Activated naive CD4-positive, alpha-beta T cell treated with anti-CD3 and anti-CD28 coated beads, Interleukin-2, amount 50 U/mL, for 72 hours (primary cell): ENCODE data around the gene ARHGAP6. TPM values are rescaled to one million over a fixed set of nuclear protein-coding genes. Genes with fewer than 3 reads are reported as not detected.
A peak's percentile ranks its signal among the peaks of the same experiment; 100 is the strongest.
"Not testable (repeated sequence)": the region's sequence is repeated elsewhere in the genome, so short reads cannot be mapped to it uniquely, and the experiment has no call there.

Experiments
- ATAC-seq, 2 donors: fragments of 150-1000 bp; cut with Tn5 transposase; 2 replicates each; pipeline ENCODE4 v1.10.0; 2021; ENCODE audit warnings: mild to moderate bottlenecking in 2 of 2, moderate library complexity in 2 of 2
- DNase-seq, 2 donors: peaks; one replicate each; pipeline ENCODE4 v3.0.0; 2021 to 2022; ENCODE audit warnings: low spot score in 2 of 2
- H3K27ac Mint-ChIP-seq, 2 donors: one replicate each; pipeline ENCODE4 v1.8.0; 2022; ENCODE audit warnings: mild to moderate bottlenecking in 2 of 2, mixed read lengths in 2 of 2
- H3K36me3 Mint-ChIP-seq, 2 donors: one replicate each; pipeline ENCODE4 v1.8.0; 2022; ENCODE audit warnings: mixed read lengths in 2 of 2
- H3K9me3 Mint-ChIP-seq, 2 donors: one replicate each; pipeline ENCODE4 v1.8.0; 2022; ENCODE audit warnings: mixed read lengths in 2 of 2
- total RNA-seq, 2 donors: library from RNA; stranded (reverse); gene quantifications; one replicate each; pipeline ENCODE4 v1.2.3, GENCODE V29; 2022

Gene ARHGAP6
- total RNA-seq, 2 donors from 2014 or later = not detected

- ATAC-seq = no peak
- H3K27ac Mint-ChIP-seq = no peak overlapping the region
- no peaks in the 10 kb centered on the region for H3K9me3 Mint-ChIP-seq
These were observed 282.8 kb downstream of the ARHGAP6 start for GRCh38 chrX:11382930-11383329.

GRCh38 chrX:11381464-11381863 lies 284.3 kb downstream of the ARHGAP6 start:
- ATAC-seq = no peak
- H3K36me3 Mint-ChIP-seq = no peaks in the 10 kb centered on the region
- H3K27ac Mint-ChIP-seq = no peak overlapping the region
- DNase-seq = peak in 1 of 2 donors; percentile 1
- no peaks in the 10 kb centered on the region for H3K9me3 Mint-ChIP-seq

More at GRCh38 chrX:11382930-11383329, 282.8 kb downstream of the ARHGAP6 start:
- H3K36me3 Mint-ChIP-seq = no peaks in the 10 kb centered on the region
- DNase-seq = no peak

- Mint-ChIP-seq H3K27ac (no peak overlapping the region), H3K9me3 (no peaks in the 10 kb centered on the region), H3K36me3 (no peaks in the 10 kb centered on the region)
- DNase-seq (no peak), ATAC-seq (no peak)
These were observed 285.4 kb downstream of the ARHGAP6 start for GRCh38 chrX:11380187-11380844.

GRCh38 chrX:11376163-11376562 lies 289.6 kb downstream of the ARHGAP6 start:
- no peak for ATAC-seq
- DNase-seq = no peak
- Mint-ChIP-seq H3K36me3 (no peaks in the 10 kb centered on the region), H3K9me3 (no peaks in the 10 kb centered on the region), H3K27ac (peak overlapping the region in 1 of 2 donors; percentile 13)

- Mint-ChIP-seq H3K36me3 (no peaks in the 10 kb centered on the region), H3K27ac (peak overlapping the region in 1 of 2 donors; percentile 13), H3K9me3 (no peaks in the 10 kb centered on the region)
- DNase-seq (no peak), ATAC-seq (no peak)
These were observed 290.1 kb downstream of the ARHGAP6 start for GRCh38 chrX:11375614-11376119.

- no peak for ATAC-seq
- H3K27ac Mint-ChIP-seq = no peak overlapping the region
- no peaks in the 10 kb centered on the region for H3K9me3 Mint-ChIP-seq
These were observed 291.1 kb downstream of the ARHGAP6 start for GRCh38 chrX:11374570-11374969.

GRCh38 chrX:11371106-11371505 lies 294.6 kb downstream of the ARHGAP6 start:
- Mint-ChIP-seq H3K9me3 (peaks cover 0 to 4% of the 10 kb centered on the region in 2 donors), H3K27ac (no peak overlapping the region), H3K36me3 (no peaks in the 10 kb centered on the region)
- no peak for ATAC-seq
- no peak for DNase-seq

More at GRCh38 chrX:11374570-11374969, 291.1 kb downstream of the ARHGAP6 start:
- H3K36me3 Mint-ChIP-seq = no peaks in the 10 kb centered on the region
- no peak for DNase-seq

GRCh38 chrX:11367609-11368430 lies 297.9 kb downstream of the ARHGAP6 start:
- Mint-ChIP-seq H3K27ac (no peak overlapping the region), H3K9me3 (peaks cover 0 to 4% of the 10 kb centered on the region in 2 donors)
- no peak for ATAC-seq

GRCh38 chrX:11366998-11367595 lies 298.6 kb downstream of the ARHGAP6 start:
- no peak for ATAC-seq
- Mint-ChIP-seq H3K9me3 (peaks cover 0 to 4% of the 10 kb centered on the region in 2 donors), H3K27ac (no peak overlapping the region), H3K36me3 (no peaks in the 10 kb centered on the region)
- no peak for DNase-seq

More at GRCh38 chrX:11367609-11368430, 297.9 kb downstream of the ARHGAP6 start:
- H3K36me3 Mint-ChIP-seq = no peaks in the 10 kb centered on the region
- DNase-seq = no peak

GRCh38 chrX:11365426-11365825 lies 300.3 kb downstream of the ARHGAP6 start:
- no peak overlapping the region for H3K27ac Mint-ChIP-seq
- no peaks in the 10 kb centered on the region for H3K36me3 Mint-ChIP-seq
- ATAC-seq (no peak), DNase-seq (no peak)
- H3K9me3 Mint-ChIP-seq = peaks cover 0 to 4% of the 10 kb centered on the region in 2 donors

GRCh38 chrX:11364835-11365234 lies 300.9 kb downstream of the ARHGAP6 start:
- H3K36me3 Mint-ChIP-seq = no peaks in the 10 kb centered on the region
- ATAC-seq (no peak), DNase-seq (no peak)
- peaks cover 0 to 4% of the 10 kb centered on the region in 2 donors for H3K9me3 Mint-ChIP-seq
- H3K27ac Mint-ChIP-seq = no peak overlapping the region

- not testable (repeated sequence) for H3K27ac Mint-ChIP-seq, H3K9me3 Mint-ChIP-seq, DNase-seq, H3K36me3 Mint-ChIP-seq, ATAC-seq
These were observed 301.9 kb downstream of the ARHGAP6 start for GRCh38 chrX:11363825-11364224.

- peaks cover 0 to 4% of the 10 kb centered on the region in 2 donors for H3K9me3 Mint-ChIP-seq
These were observed 302.6 kb downstream of the ARHGAP6 start for GRCh38 chrX:11363069-11363594.

GRCh38 chrX:11361666-11362065 lies 304.1 kb downstream of the ARHGAP6 start:
- H3K36me3 Mint-ChIP-seq, H3K27ac Mint-ChIP-seq, DNase-seq, H3K9me3 Mint-ChIP-seq, ATAC-seq: not testable (repeated sequence)

More at GRCh38 chrX:11363069-11363594, 302.6 kb downstream of the ARHGAP6 start:
- DNase-seq = no peak
- ATAC-seq = no peak
- no peak overlapping the region for H3K27ac Mint-ChIP-seq
- no peaks in the 10 kb centered on the region for H3K36me3 Mint-ChIP-seq

GRCh38 chrX:11355944-11356343 lies 309.8 kb downstream of the ARHGAP6 start:
- DNase-seq, H3K27ac Mint-ChIP-seq, H3K36me3 Mint-ChIP-seq, ATAC-seq, H3K9me3 Mint-ChIP-seq: not testable (repeated sequence)

- no peaks in the 10 kb centered on the region for H3K9me3 Mint-ChIP-seq
- no peak overlapping the region for H3K27ac Mint-ChIP-seq
- ATAC-seq (no peak), DNase-seq (no peak)
- H3K36me3 Mint-ChIP-seq = no peaks in the 10 kb centered on the region
These were observed 310.3 kb downstream of the ARHGAP6 start for GRCh38 chrX:11355259-11355909.
